Measurements from ENCODE around the gene MRPS18B. TPM values are rescaled to one million over a fixed set of nuclear protein-coding genes. Genes with fewer than 3 reads are reported as not detected.
"Not testable (repeated sequence)": the region's sequence is repeated elsewhere in the genome, so short reads cannot be mapped to it uniquely, and the experiment has no call there.

Gene MRPS18B
- total RNA-seq, 1 experiment from 2014 or later = 112 TPM

DNA sequence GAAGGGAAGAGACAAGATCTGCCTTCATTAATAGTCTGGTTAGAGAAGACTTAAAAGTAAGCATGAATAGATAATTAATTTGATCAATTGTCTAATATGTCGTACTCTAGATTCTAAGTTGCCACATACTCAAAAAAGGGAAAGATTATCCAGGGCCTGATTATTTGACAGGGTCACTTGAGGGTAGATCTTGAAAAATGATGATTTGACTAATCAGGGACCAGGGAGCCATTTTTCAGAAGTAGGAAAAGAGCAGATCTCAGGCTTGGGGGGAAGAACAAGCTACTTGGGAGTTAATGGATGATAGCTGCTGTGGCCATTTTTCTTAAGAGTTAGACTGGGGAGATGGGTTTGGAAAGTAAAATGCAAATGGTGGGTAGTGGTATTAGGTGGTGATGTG, 25.4 kb upstream of the MRPS18B start:
- DNase-seq (ENCODE audit: low read depth, low spot score) (no peak), ATAC-seq (no peak)
- Histone ChIP-seq H3K9me3 (ENCODE audit: control insufficient read depth in 1 of 2, insufficient read depth in 1 of 2, low read depth in 1 of 2, low read length in 2 of 2) (no peaks in the 10 kb centered on the region), H3K4me1 (ENCODE audit: control insufficient read depth in 1 of 2, insufficient read depth in 2 of 2, low read length in 2 of 2) (peaks cover 0 to 7% of the 10 kb centered on the region in 2 experiments; a peak in 2 of 4 replicates), H2AFZ (ENCODE audit: low read depth, low read length, poor library complexity, severe bottlenecking) (no peak overlapping the region), H3K4me3 (replicated peaks in 1 of 2; ENCODE audit: low read depth in 1 of 2, low read length in 2 of 2) (no peak overlapping the region), H3K79me2 (ENCODE audit: insufficient read depth, low read length) (peaks cover 37% of the 10 kb centered on the region; the same call in 1 of the 2 replicates), H3K4me2 (ENCODE audit: low read length) (no peak overlapping the region), H3K9me2 (ENCODE audit: insufficient read depth) (no peaks in the 10 kb centered on the region), H3K27ac (ENCODE audit: low read depth, low read length) (no peak overlapping the region), H3K9ac (ENCODE audit: low read length) (no peak overlapping the region), H3K36me3 (ENCODE audit: control insufficient read depth in 1 of 2, insufficient read depth in 2 of 2, low read length in 2 of 2) (peaks cover 30 to 41% of the 10 kb centered on the region in 2 experiments), H4K20me1 (ENCODE audit: insufficient read depth) (no peaks in the 10 kb centered on the region; the same call in 1 of the 2 replicates), H3K27me3 (ENCODE audit: insufficient read depth, low read length) (no peaks in the 10 kb centered on the region)
- no TSS peak for BruUV-seq (replicated peaks)
- TF ChIP-seq YY1 (IDR thresholded peaks at IDR 0.05; ENCODE audit: extremely low read depth, insufficient replicate concordance, low read depth, low read length) (no peak), MAX (IDR thresholded peaks at IDR 0.05) (no peak)
- RAD21 ChIA-PET (ENCODE audit: low non-redundant PET in 1 of 2, low total read pairs in 2 of 2, uncharacterized antibody in 2 of 2, unreplicated experiment in 2 of 2) = no interaction called here
- POLR2A ChIA-PET = interaction anchor here (1.5 kb wide), 1 partner anchor 9 kb away, joined by 4 read pairs; no protein-coding TSS in a partner anchor
- CTCF ChIA-PET = interaction anchor here (1.2 kb wide), 1 partner anchor 51 kb away, joined by 4 read pairs; no protein-coding TSS in a partner anchor
- intact Hi-C loops (cut with micrococcal nuclease) = no loop called here

DNA sequence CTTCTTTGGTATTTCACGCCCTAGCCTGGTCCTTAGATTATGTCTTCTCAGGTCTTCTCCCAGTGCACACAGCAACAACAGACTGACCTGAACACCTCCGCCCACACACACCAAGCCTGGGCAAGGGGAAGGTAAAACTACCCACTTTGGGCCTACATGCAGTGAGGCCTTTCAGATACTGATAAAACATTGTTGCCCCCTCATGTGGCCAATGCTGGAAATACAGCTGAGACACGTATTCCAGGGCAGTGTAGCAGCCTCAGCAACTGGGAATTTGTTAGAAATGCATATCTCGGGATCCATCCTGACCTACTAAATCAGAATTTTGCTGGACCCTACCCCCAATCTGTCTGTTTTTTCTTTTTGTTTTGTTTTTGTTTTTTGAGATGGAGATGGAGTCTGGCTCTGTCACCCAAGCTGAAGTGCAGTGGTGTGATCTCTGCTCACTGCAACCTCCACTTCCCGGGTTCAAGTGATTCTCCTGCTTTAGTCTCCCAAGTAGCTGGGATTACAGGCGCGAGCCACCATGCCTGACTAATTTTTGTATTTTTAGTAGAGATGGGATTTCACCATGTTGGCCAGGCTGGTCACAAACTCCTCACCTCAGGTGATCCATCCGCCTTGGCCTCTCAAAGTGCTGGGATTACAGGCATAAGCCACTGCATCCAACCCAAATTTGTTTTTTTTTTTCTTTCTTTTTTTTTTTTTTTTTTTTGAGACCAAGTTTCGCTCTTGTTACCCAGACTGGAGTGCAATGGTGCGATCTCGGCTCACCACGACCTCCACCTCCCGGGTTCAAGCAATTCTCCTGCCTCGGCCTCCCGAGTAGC, 20.1 kb upstream of the MRPS18B start:
- H3K4me3 ChIP-seq (replicated peaks in 1 of 2; ENCODE audit: low read depth in 1 of 2, low read length in 2 of 2); H3K27me3 ChIP-seq (ENCODE audit: insufficient read depth, low read length); H3K79me2 ChIP-seq (ENCODE audit: insufficient read depth, low read length); BruUV-seq (replicated peaks); H3K9ac ChIP-seq (ENCODE audit: low read length); H3K9me2 ChIP-seq (ENCODE audit: insufficient read depth); H3K9me3 ChIP-seq (ENCODE audit: control insufficient read depth in 1 of 2, insufficient read depth in 1 of 2, low read depth in 1 of 2, low read length in 2 of 2); H3K4me2 ChIP-seq (ENCODE audit: low read length); H4K20me1 ChIP-seq (ENCODE audit: insufficient read depth); H2AFZ ChIP-seq (ENCODE audit: low read depth, low read length, poor library complexity, severe bottlenecking): not testable (repeated sequence)
- ChIA-PET POLR2A (interaction anchor here (0.6 to 4.2 kb wide), 12 partner anchors 8 to 517 kb away, joined by 3 to 28 read pairs (median 4); partner anchors contain the start of genes ABCF1, MDC1 and PSORS1C1), CTCF (interaction anchor here (0.8 to 3.5 kb wide), 12 partner anchors 10 to 144 kb away, joined by 3 to 21 read pairs (median 4); partner anchors contain the start of genes ABCF1 and PRR3), RAD21 (ENCODE audit: low non-redundant PET in 1 of 2, low total read pairs in 2 of 2, uncharacterized antibody in 2 of 2, unreplicated experiment in 2 of 2) (interaction anchor here (0.6 to 1.4 kb wide), 4 partner anchors 75 to 133 kb away, joined by 3 read pairs; partner anchors contain the start of gene DHX16 (in 1 of the 2))
- ATAC-seq = peak; percentile 84
- DNase-seq (ENCODE audit: low read depth, low spot score) = peak; percentile 66
- TF ChIP-seq EGR1 (IDR thresholded peaks at IDR 0.05; ENCODE audit: low read depth) (peak; percentile 48; the same call in 1 of the 2 replicates), ZFX (IDR thresholded peaks at IDR 0.05) (peak; percentile 41; the same call in 1 of the 2 replicates), POLR2AphosphoS5 (IDR thresholded peaks at IDR 0.05; ENCODE audit: low read depth, low read length) (peak; percentile 35; the same call in 1 of the 2 replicates), CTCF (IDR thresholded peaks at IDR 0.05 in 2 of 3, conservative IDR thresholded peaks at IDR 0.05 in 1 of 3; ENCODE audit: borderline replicate concordance in 1 of 3, insufficient read depth in 1 of 3, low read depth in 2 of 3, low read length in 2 of 3) (peak; percentile 68 to 80 (median 77)), RAD21 (IDR thresholded peaks at IDR 0.05; ENCODE audit: low read depth) (peak; percentile 62)
- intact Hi-C loops (cut with micrococcal nuclease) = loop anchor here (1.0 to 5.0 kb wide), 3 partner anchors 56 to 135 kb away; no protein-coding TSS in a partner anchor
- Histone ChIP-seq H3K4me1 (ENCODE audit: control insufficient read depth in 1 of 2, insufficient read depth in 2 of 2, low read length in 2 of 2) (peaks cover 0 to 14% of the 10 kb centered on the region in 2 experiments; a peak in 2 of 4 replicates), H3K27ac (ENCODE audit: low read depth, low read length) (0 out of 2 replicates have a peak overlapping the region, but pooled peaks have one; percentile 2), H3K36me3 (ENCODE audit: control insufficient read depth in 1 of 2, insufficient read depth in 2 of 2, low read length in 2 of 2) (peaks cover 9 to 27% of the 10 kb centered on the region in 2 experiments)
